GM18907 (cell line): ENCODE measurements around the gene DDX42.

Experiments
- ATAC-seq: cut with Tn5 transposase; IDR thresholded peaks from one replicate; pipeline ENCODE4 v1.9.1; 2021; ENCODE audit warnings: mild to moderate bottlenecking, moderate library complexity; ENCODE audit not compliant: unreplicated experiment

Gene DDX42

GRCh38 chr17:63774141-63774968 is at the start of gene DDX42:
Gene DDX42, plus strand, starts transcription at chr17:63774170. Its CDS starts 12,880 bp downstream, at chr17:63787050.
- ATAC-seq = peak; percentile 9

GRCh38 chr17:63735691-63736090 is 38.3 kb upstream of the DDX42 start:
- no peak for ATAC-seq

GRCh38 chr17:63740464-63741142 is 33.4 kb upstream of the DDX42 start:
- no peak for ATAC-seq

GRCh38 chr17:63741143-63741407 is 32.9 kb upstream of the DDX42 start:
- peak; percentile 36 for ATAC-seq

GRCh38 chr17:63741408-63742173 is 32.4 kb upstream of the DDX42 start, which contains the start of gene STRADA:
Gene STRADA, minus strand, starts transcription at chr17:63741799. Its CDS starts 13,430 bp downstream, at chr17:63728369.
- ATAC-seq = peak; percentile 85

- ATAC-seq = no peak
Observed at GRCh38 chr17:63751806-63752205, 22.2 kb upstream of the DDX42 start.

GRCh38 chr17:63752707-63753106 is 21.3 kb upstream of the DDX42 start:
- ATAC-seq = no peak

- no peak for ATAC-seq
Observed at GRCh38 chr17:63753215-63753614, 20.8 kb upstream of the DDX42 start.

- ATAC-seq = no peak
Observed at GRCh38 chr17:63754046-63754445, 19.9 kb upstream of the DDX42 start.

GRCh38 chr17:63758428-63758827 is 15.5 kb upstream of the DDX42 start:
- no peak for ATAC-seq

- ATAC-seq = no peak
Observed at GRCh38 chr17:63760771-63761539, 13.0 kb upstream of the DDX42 start.

- no peak for ATAC-seq
Observed at GRCh38 chr17:63762161-63763078, 11.6 kb upstream of the DDX42 start.

- no peak for ATAC-seq
Observed at GRCh38 chr17:63764716-63765115, 9.3 kb upstream of the DDX42 start.

GRCh38 chr17:63766754-63767153 is 7.2 kb upstream of the DDX42 start:
- ATAC-seq = no peak

GRCh38 chr17:63768433-63768832 is 5.5 kb upstream of the DDX42 start:
- ATAC-seq = no peak

- no peak for ATAC-seq
Observed at GRCh38 chr17:63772801-63773271, 1.1 kb upstream of the DDX42 start.

GRCh38 chr17:63773272-63774140 is 464 bp upstream of the DDX42 start, which contains the start of gene CCDC47:
Gene CCDC47, minus strand, starts transcription at chr17:63773597. Its CDS starts 7,422 bp downstream, at chr17:63766175.
- ATAC-seq = peak; percentile 85

GRCh38 chr17:63774969-63775265 is 947 bp downstream of the DDX42 start:
- ATAC-seq = no peak

- no peak for ATAC-seq
Observed at GRCh38 chr17:63775420-63775819, 1.4 kb downstream of the DDX42 start.
